Gastroesophageal sphincter (tissue), 4 donors: ENCODE data around the gene ATP5ME. TPM values are rescaled to one million over a fixed set of nuclear protein-coding genes. Genes with fewer than 3 reads are reported as not detected.

Experiments
- ATAC-seq: fragments of 150-250 bp; one replicate; pipeline ENCODE4 v1.9.1; 2016; ENCODE audit warnings: mild to moderate bottlenecking, moderate library complexity
- H3K27ac ChIP-seq, 4 donors: fragments of 200-600 bp; sonication (generic) in 3 of 4; 1 replicate in 3 of 4; 2 replicates in 1 of 4; pipeline ENCODE4 v1.5.1; 2016 to 2019
- H3K27me3 ChIP-seq: fragments of 200-600 bp; sonication (generic); one replicate; pipeline ENCODE4 v1.5.1; 2019
- H3K36me3 ChIP-seq, 2 donors: fragments of 200-600 bp; sonication (generic); one replicate each; pipeline ENCODE4 v1.5.1; 2019; ENCODE audit warnings: control low read depth in 1 of 2
- H3K4me1 ChIP-seq, 3 donors: fragments of 200-600 bp; sonication (generic); 1 replicate in 2 of 3; 2 replicates in 1 of 3; pipeline ENCODE4 v1.5.1; 2016 to 2019; ENCODE audit warnings: control low read depth in 2 of 3
- H3K4me3 ChIP-seq, 2 donors: fragments of 200-600 bp; sonication (generic); one replicate each; pipeline ENCODE4 v1.5.1; 2019; ENCODE audit warnings: mild to moderate bottlenecking in 1 of 2, moderate library complexity in 1 of 2
- H3K9me3 ChIP-seq, 3 donors: fragments of 200-600 bp; sonication (generic); one replicate each; pipeline ENCODE4 v1.5.1; 2017 to 2019; ENCODE audit warnings: control low read depth in 2 of 3
- CTCF ChIP-seq, 4 experiments: fragments of 200-600 bp in 2 of 4; fragments of 450-650 bp in 2 of 4; sonication (generic) in 1 of 4; IDR thresholded peaks; one replicate each; pipeline ENCODE4 v1.5.1; 2017 to 2019; ENCODE audit warnings: antibody characterized with exemption in 4 of 4, mild to moderate bottlenecking in 2 of 4, moderate library complexity in 2 of 4
- EP300 ChIP-seq: sonication (generic); formaldehyde crosslinking; IDR thresholded peaks from one replicate; pipeline ENCODE4 v1.6.1; 2017; ENCODE audit warnings: antibody characterized with exemption, mild to moderate bottlenecking
- POLR2A ChIP-seq, 2 donors: fragments of 450-650 bp; IDR thresholded peaks; one replicate each; pipeline ENCODE4 v1.6.1; 2017; ENCODE audit warnings: antibody characterized with exemption in 2 of 2, mild to moderate bottlenecking in 2 of 2, moderate library complexity in 1 of 2
- POLR2AphosphoS5 ChIP-seq: sonication (generic); formaldehyde crosslinking; IDR thresholded peaks from one replicate; pipeline ENCODE4 v1.6.1; 2017; ENCODE audit warnings: antibody characterized with exemption
- WGBS, 2 donors: methylation state at CpG; one replicate each; pipeline ENCODE4 v1.1.5; 2018; ENCODE audit warnings: low coverage in 1 of 2; 5-methylcytosine and 5-hydroxymethylcytosine counted together
- total RNA-seq, 4 donors: library from RNA; depleted of rRNA; stranded (reverse); fragments of >200 nt; gene quantifications; one replicate each; pipeline ENCODE4 v1.1.0, GENCODE V29; 2016

ATP5ME gene
- total RNA-seq, 4 donors from 2014 or later, result 56.9 to 116 (median 106) TPM

- Histone ChIP-seq H3K27me3 (peaks cover 66% of the 10 kb centered on the region), H3K36me3 (no peaks in the 10 kb centered on the region), H3K27ac (no peak overlapping the region), H3K9me3 (no peaks in the 10 kb centered on the region), H3K4me3 (no peak overlapping the region), H3K4me1 (no peaks in the 10 kb centered on the region)
- WGBS, 2 donors, result 58 to 59% methylated on average over 3 to 7 of the region's 9 CpGs
- no peak for TF ChIP-seq POLR2AphosphoS5
- no peak for TF ChIP-seq CTCF (IDR thresholded peaks at IDR 0.05)
- no peak for TF ChIP-seq POLR2A (IDR thresholded peaks at IDR 0.05)
- no peak for TF ChIP-seq EP300
- no peak for ATAC-seq
Measured at GRCh38 chr4:630656-631055, 43.4 kb downstream of the ATP5ME start.

- Histone ChIP-seq H3K4me3 (no peak overlapping the region), H3K27me3 (peaks cover 69% of the 10 kb centered on the region), H3K36me3 (no peaks in the 10 kb centered on the region), H3K27ac (no peak overlapping the region), H3K4me1 (no peaks in the 10 kb centered on the region), H3K9me3 (no peaks in the 10 kb centered on the region)
- no peak for ATAC-seq
- TF ChIP-seq CTCF (IDR thresholded peaks at IDR 0.05) (no peak), POLR2AphosphoS5 (no peak), POLR2A (IDR thresholded peaks at IDR 0.05) (no peak)
- 0% methylated on average over 1 of the region's 20 CpGs; no CpG with 5 or more reads in 1 of the 2 donors for WGBS, 2 donors
Measured at GRCh38 chr4:629915-630641, 44.0 kb downstream of the ATP5ME start.

GRCh38 chr4:629636-629914, 44.5 kb downstream of the ATP5ME start:
- ATAC-seq, result no peak
- TF ChIP-seq POLR2AphosphoS5 (no peak), EP300 (no peak), POLR2A (IDR thresholded peaks at IDR 0.05) (no peak), CTCF (IDR thresholded peaks at IDR 0.05) (no peak)
- H3K27ac ChIP-seq, result no peak overlapping the region
- 20 to 70% methylated on average over 2 to 3 of the region's 9 CpGs for WGBS, 2 donors
- no peaks in the 10 kb centered on the region for H3K4me1 ChIP-seq
- H3K27me3 ChIP-seq, result peaks cover 73% of the 10 kb centered on the region
- H3K9me3 ChIP-seq, result no peaks in the 10 kb centered on the region
- no peak overlapping the region for H3K4me3 ChIP-seq
- no peaks in the 10 kb centered on the region for H3K36me3 ChIP-seq

GRCh38 chr4:628821-629635, 45.0 kb downstream of the ATP5ME start:
- ATAC-seq, result no peak
- WGBS, 2 donors, result 90% methylated on average over 4 of the region's 27 CpGs; no CpG with 5 or more reads in 1 of the 2 donors
- H3K27ac ChIP-seq, result no peak overlapping the region
- H3K9me3 ChIP-seq, result no peaks in the 10 kb centered on the region
- H3K4me3 ChIP-seq, result no peak overlapping the region
- H3K27me3 ChIP-seq, result peaks cover 73% of the 10 kb centered on the region
- H3K4me1 ChIP-seq, result no peaks in the 10 kb centered on the region
- TF ChIP-seq EP300 (no peak), POLR2A (IDR thresholded peaks at IDR 0.05) (no peak)
- no peaks in the 10 kb centered on the region for H3K36me3 ChIP-seq

- no peak for ATAC-seq
- WGBS, 2 donors, result 87% methylated on average over 3 of the region's 17 CpGs; no CpG with 5 or more reads in 1 of the 2 donors
- TF ChIP-seq POLR2A (IDR thresholded peaks at IDR 0.05) (no peak), CTCF (IDR thresholded peaks at IDR 0.05) (no peak), POLR2AphosphoS5 (no peak), EP300 (no peak)
- Histone ChIP-seq H3K4me3 (no peak overlapping the region), H3K4me1 (no peaks in the 10 kb centered on the region), H3K36me3 (no peaks in the 10 kb centered on the region), H3K27ac (no peak overlapping the region), H3K27me3 (peaks cover 73% of the 10 kb centered on the region), H3K9me3 (no peaks in the 10 kb centered on the region)
Measured at GRCh38 chr4:628311-628741, 45.8 kb downstream of the ATP5ME start.
